CD4-positive, alpha-beta T cell treated with Interleukin-4 for 4 hours (primary cell): ENCODE results near the gene LRMDA.

Experiments
- DNase-seq: peaks from one replicate; pipeline ENCODE4 v3.0.0-alpha.2; 2020

Gene LRMDA

GRCh38 chr10:76160446-76161300 is 729.2 kb downstream of the LRMDA start:
- DNase-seq: no peak

DNA sequence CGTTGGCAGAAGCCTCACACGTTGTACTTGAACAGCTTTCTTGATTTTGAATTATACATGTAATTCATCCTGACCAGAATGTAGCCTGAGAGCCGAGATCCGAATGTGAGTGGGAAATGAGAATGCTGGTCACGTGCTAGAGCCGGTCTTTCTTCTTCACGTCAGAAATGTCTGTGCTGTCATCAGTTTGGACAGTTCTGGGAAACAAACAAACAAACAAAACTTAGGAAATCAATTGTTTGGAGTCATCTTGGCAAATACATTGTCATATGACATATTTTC is 729.8 kb downstream of the LRMDA start:
- no peak for DNase-seq

DNA sequence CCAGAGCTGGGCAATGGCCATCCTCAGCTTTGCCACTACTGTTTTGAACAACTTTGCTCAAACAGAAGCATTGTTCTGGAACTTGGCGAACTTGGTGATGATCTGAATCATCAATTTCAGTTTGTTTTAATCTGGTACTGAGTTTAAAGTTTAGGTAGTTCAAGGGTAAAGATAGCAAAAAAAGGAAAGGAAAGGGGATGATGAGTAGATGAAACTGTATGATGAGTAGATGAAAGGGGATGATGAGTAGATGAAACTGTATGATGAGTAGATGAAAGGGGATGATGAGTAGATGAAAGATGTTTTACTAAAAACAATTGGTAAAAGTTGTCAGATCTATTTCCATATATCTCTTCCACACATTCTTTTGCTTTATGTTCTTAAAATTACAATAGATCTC is 737.0 kb downstream of the LRMDA start:
- no peak for DNase-seq

GRCh38 chr10:76169246-76169645 is 737.8 kb downstream of the LRMDA start:
- no peak for DNase-seq

GRCh38 chr10:76172020-76172419 is 740.6 kb downstream of the LRMDA start:
- DNase-seq: no peak

DNA sequence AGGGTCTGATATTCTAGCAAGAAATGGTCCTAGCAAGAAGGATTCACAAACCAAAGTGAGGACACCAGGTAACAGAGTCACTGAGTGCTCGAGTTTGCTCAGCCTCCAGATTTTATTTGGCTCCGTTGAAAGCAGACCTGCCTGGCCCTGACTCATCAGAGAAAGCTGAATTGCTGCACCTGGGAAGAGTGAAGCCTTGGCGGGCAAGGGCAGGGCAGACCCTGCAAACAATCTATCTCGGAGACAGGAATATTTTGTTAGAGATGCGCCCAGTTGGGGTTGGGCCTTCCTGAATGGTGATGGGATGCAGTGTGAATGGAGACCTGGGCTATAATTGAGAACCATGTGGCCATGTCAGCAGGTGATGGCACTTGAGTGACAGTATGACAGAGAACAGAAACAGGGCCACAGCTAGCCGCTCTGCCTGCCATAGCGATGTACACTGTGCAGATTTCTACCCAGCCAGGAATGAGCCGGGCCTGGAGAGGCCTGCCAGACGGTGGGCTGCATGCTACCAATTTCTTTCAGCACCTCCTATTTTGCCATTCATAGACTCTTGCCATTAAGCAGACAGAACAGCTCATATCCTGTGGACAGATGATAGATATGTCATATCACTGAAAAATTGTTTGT is 744.2 kb downstream of the LRMDA start:
- no peak for DNase-seq

GRCh38 chr10:76176166-76176550 is 744.7 kb downstream of the LRMDA start:
- DNase-seq: no peak

GRCh38 chr10:76177936-76178335 is 746.5 kb downstream of the LRMDA start:
- DNase-seq: no peak

- DNase-seq: no peak
These were observed 747.3 kb downstream of the LRMDA start for GRCh38 chr10:76178532-76179292.

DNA sequence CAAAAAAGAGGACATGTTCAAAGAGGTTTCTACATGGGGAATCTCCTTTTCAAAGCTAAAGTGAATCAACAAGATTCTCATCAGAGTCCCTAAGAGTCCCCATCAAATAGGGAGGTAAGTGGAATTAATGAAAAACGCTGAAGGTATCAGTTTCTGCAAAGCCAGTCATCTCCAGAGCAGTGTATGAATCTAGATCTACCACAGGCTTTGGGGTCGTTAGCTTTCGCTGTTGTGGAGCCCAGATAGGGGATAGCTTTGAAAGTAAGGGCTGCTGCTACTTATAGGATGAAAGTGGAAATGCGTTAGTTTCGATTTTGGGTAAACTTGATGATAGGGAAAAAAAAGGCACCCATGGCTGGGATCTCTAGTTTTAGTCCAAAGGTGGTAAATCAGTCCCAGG is 748.4 kb downstream of the LRMDA start:
- DNase-seq: no peak

GRCh38 chr10:76184647-76185046 is 753.2 kb downstream of the LRMDA start:
- no peak for DNase-seq

DNA sequence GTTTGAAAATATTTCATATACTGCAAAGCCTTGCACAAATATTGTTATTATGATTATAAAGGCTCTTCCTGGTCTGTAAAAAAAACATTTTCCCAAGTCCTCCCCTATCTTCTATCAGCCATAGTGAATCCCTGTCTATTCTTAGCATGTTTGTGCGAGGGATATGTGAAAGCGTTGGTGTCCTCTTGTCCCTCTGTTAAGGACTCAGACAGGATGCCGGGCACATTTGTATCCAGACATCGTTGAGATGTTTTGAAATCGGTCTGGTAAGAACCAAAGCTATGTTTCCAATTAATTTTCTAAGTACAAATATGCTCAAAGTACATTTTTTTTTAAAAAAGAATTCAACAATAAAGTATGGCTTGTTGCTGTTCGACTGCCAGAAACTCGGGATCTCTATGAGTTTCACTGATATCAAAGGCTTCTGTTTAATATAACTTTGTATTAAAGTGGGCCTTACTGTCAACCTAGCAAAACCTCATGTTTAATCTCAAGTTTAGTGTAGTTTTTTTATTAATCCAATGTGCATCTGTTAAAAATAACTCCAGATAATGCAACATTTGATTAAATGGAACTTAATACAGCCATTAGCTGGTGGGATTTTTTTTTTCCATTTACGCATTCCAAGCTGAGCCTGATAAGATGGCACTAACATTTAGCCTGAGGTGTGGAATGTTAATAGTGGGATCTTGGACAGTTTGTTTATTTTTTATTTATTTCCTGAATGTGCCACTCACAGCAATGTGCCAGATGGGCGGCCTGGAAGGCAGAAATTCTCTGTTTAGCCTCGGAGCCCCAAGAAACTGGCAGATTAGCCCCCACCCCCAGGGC is 754.3 kb downstream of the LRMDA start:
- DNase-seq: no peak

DNA sequence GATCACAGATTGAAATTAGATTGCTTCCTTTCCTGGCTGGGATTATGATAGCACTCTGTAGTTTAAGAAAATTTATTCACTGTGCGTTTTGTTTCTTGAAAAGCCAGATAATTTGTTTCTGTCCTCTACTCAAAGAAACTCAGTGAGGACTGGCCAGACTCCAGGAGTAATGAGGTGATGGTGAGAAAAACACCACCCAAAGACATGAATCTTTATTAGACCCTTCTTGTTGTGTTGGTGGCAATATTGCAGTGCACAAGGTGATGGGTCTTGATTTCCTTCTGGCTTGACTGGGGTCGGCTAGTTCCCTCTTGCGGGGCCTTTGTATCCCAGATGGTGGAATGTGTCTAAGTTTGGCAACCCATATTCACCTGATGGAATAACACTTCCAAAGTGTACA is 756.8 kb downstream of the LRMDA start:
- DNase-seq: no peak

DNA sequence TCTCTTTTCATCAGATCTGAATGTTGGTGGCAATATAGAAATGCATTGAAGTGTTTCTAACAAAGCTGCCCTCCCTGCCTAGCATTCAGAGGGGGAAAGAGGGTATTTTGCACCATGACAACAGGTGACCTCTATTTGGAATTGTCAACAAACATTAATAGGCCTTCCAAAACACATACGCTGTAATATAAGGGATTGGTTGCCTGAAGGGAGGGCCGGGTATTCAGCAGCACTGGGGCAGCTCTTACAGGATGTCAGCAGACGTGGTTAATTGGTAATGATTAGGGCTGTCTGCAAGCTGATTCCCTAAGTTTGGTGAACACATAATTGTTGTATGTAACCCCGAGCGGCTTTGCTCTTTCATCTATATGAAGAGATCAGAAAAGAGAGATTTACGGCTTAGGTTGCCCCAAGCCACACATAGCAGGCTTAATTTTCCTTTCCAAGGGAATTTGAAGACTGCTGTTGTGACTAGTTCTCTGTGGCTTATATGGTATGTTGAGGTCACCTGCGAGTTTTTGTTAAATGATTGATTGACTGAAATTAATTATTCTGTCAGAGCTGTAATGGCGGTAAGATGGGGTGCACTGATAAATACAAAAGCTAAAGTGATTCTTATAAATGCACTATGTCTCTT is 759.3 kb downstream of the LRMDA start:
- no peak for DNase-seq

- no peak for DNase-seq
These were observed 759.9 kb downstream of the LRMDA start for GRCh38 chr10:76191336-76191735.

DNA sequence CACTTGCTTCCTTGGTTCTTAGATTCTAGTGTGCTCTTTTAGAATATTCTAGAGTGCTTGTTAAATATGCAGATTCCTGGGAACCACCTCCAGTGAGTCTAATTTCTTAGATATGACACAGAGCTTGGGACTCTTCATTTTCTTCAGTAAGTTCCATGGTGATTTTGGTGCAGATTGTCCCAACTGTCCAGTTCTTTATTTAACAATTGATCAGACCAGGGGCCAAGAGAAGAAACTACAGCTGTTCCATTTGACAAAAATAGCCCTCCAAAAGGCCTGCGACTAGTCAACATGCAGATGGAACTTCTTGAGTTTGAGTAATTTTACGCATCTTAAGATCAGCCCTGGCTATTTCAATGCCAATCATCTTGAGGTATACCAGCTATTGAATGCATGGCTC is 760.7 kb downstream of the LRMDA start:
- no peak for DNase-seq

DNA sequence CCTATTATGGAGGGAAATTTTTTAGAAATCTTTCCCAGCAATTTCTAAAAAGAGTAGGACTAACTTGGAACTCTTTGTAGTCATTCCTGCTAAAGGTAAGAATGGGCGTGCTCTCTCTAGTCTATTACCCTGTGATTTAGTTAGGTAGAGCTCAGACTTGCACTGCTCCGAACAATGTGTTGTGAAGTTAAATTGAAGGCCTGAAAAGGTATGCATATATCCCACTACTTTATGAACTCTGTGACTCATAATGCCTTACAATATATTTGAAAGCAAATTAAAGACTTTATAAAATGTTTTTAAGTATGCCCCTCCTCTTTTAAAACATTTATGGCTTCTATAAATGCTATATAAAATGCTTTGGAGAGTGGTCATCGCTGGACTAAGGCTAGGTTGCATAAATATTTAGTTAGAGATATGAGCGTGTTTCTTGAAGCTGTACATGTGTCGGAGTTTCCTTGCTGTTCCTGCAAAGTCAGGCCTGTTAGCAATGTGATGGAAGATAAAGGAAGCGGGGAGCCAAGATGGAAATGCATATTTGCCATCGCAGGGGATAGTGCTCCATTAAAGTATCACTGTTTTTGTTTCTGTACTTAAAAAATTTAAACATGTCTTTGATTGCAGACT is 761.4 kb downstream of the LRMDA start:
- DNase-seq: no peak

DNA sequence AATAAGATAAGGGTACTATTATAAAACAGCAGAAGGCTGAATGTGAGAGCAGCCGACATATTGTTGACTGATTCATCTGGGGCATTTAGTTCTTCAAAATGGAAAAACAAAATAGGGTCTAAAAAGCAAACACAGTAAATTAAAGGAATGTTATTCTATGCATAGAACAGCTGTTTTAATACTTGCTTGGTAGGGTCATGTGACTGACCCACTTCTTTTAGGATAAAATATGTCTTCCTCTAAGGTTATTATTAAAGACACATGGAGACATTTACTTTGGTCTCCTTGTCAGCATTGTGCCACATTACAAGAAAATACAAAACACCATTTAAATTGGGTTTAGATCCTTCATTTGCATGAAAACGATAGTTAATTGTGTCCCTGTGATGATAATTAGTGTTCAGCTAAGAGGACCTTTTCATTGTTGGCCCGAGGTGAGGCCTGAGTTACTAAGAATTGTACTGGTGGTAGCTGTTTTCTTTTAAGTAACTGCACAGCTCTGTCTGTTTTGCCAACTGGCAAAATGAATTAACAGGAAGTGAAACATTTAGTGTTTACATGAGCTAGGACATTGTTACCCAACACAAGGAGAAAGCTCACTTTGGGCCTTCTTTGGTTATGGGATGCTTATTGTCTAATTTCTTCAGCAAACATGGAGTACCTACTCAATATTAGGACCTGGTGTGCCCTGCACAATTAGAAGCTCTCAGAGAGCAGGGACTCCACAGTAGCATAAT is 764.4 kb downstream of the LRMDA start:
- no peak for DNase-seq

GRCh38 chr10:76197293-76197692 is 765.9 kb downstream of the LRMDA start:
- no peak for DNase-seq

DNA sequence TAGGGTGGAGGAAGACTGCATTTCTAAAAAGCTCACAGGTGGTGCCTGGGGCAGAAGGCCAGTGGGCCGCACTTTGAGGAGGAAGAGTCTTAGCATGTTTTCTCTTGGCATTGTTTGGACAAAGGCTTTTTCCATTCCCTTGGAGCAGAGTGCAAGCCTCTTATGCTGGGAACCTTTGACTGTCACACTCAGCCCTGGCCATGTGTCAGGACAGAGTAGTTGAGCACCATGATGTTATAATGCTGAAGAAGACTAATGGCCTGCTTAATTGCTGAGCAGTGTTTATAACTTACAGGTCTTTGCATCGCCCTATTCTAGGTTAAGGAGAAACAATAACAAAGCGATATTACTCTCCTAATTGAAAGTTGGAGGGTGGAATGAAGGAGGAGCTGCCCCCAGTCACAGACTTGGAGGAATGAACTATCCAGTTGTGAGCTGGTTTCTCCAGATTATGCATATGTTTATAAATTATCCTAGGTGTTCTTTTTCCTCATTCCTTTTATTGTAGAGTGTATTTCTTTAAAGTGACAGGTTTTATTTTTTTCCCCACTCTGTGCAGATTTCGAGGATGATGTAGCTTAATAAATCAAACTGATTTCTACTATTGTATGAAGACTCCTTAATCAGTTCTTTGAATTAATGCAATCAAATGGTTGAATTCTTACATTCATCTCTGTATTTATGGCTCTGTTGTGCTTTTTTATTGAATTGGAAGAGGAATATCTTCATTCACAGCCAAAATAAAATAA is 767.0 kb downstream of the LRMDA start:
- DNase-seq: no peak

- DNase-seq: no peak
These were observed 770.5 kb downstream of the LRMDA start for GRCh38 chr10:76201962-76202361.
